ENCODE results near the gene SMIM20.
"Not testable (repeated sequence)": the region's sequence is repeated elsewhere in the genome, so short reads cannot be mapped to it uniquely, and the experiment has no call there.

The SMIM20 gene

DNA sequence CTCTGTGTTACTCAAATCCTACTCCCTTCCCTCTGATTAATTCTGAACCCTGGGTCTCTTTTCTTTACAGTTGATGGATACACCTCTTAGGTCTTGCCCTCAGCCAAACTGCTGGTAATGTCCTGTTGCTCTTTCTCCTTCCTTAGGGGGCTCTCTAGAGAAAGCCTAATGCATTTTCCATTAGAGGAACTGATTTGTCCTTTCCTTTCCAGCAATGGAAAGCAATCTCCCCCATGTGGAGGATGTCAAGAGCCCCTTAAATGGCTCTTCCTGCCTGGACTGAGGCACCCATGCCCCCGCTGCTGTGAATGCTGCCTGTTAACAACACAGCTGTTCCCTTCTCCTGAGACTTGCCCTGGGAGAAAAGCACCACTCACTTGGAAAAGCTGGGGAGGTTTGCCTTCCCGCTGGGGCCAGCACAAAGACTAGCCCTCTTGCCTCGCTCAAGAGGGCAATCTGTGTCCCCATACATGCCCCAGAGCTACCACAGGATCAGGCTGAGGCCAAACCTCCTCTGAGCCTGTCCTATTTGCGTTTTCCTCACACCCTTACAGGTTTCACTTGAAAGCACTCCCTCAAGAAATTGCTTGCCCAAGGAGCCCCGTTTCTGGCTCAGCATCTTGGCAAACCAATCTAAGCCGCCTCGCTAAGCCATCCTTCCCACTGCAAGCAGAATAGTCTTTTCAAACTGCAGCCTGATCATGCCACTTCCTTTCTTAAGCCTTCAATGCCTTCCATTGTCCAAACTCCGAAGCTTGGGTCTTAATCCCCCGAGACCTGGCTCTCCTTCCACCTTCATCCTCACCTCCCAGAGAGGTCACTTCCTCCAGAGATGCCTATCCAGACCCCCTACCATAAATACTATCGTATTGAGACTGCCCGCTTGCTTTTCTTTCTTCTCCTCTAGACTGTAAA, 23.2 kb upstream of the SMIM20 start:
- DNase-seq (ENCODE audit: low read depth in 2 of 2, low spot score in 1 of 2), result no peak

DNA sequence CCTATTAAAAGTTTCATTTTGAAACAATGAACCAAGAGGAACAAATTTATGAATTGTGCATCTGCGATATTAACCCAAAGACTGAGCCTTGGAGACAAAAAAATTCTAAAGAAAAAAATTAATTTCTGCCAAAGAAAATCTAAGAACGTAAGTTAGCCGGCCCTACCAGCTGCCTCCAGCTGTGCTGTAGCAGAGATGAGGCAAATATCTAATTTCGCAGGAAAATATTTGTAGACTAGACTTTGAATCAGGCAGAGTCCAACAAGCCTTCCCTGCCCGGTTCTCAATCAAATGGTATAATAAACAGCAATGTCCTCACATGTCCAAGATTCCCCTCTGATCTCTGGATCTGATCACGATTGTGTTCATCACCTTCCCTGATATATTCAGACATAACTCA, 21.2 kb upstream of the SMIM20 start:
- no peak for DNase-seq (ENCODE audit: low read depth in 2 of 2, low spot score in 1 of 2)

GRCh38 chr4:25896776-25897539, 17.1 kb upstream of the SMIM20 start:
- no peak for DNase-seq (ENCODE audit: low read depth in 2 of 2, low spot score in 1 of 2)

GRCh38 chr4:25900310-25900709, 13.7 kb upstream of the SMIM20 start:
- no peak for DNase-seq (ENCODE audit: low read depth in 2 of 2, low spot score in 1 of 2)

DNA sequence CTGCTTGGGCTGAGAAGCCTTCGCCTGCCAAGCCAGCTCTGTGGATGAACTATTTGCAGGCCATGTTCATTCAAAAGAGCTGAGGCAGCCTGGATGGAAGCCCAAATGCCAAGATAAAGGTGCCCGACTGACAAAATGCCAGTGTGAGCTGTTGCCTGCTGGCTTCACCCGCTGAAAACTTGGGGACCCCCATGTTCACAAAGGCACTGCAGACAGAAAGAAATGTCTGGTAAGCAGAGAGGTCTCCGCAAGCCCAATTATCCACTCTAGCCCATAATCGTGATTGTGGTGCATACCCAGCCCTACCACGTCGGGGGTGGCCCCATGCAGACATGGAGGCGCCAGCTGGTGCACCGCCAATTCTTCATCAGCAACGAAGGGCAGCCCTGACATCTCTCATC, 13.0 kb upstream of the SMIM20 start:
- DNase-seq (ENCODE audit: low read depth in 2 of 2, low spot score in 1 of 2), result no peak

GRCh38 chr4:25903900-25904747, 9.9 kb upstream of the SMIM20 start:
- DNase-seq (ENCODE audit: low read depth in 2 of 2, low spot score in 1 of 2), result no peak

DNA sequence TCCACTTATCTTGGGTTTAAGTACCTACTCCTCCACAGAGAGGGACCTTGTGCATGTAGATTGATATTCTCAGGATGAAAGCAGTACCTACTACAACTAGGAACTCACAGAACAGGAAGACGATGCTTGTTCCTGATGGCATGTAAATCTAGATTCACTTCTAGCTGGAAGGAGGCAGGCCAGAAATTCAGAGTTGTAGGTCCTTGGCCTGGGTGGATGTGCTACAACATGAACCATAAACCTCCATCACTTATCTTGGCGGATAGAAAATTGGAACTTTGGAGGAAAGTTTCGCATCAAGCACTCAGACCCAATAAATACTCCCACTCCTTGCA, 9.3 kb upstream of the SMIM20 start:
- no peak for DNase-seq (ENCODE audit: low read depth in 2 of 2, low spot score in 1 of 2)

DNA sequence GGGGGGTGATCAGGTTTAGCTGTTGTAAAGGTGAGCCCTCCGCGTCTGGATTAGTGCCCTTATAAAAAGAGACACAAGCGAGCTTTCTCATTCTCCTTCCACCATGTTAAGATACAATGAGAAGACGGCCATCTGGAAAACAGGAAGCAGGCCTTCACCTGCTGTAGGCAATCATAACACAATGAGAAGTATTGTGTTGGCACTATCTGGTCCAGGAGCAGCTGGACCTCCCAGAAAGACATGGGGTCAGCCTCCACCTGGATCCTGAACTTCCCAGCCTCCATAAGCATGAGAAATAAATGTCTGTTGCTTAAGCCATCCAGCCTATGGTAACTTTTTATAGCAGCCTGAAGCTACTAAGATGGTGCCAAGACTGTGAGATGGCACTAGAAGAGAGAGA, 8.6 kb upstream of the SMIM20 start:
- DNase-seq (ENCODE audit: low read depth in 2 of 2, low spot score in 1 of 2), result no peak

GRCh38 chr4:25906113-25906512, 7.9 kb upstream of the SMIM20 start:
- DNase-seq (ENCODE audit: low read depth in 2 of 2, low spot score in 1 of 2), result not testable (repeated sequence)

- DNase-seq (ENCODE audit: low read depth in 2 of 2, low spot score in 1 of 2), result no peak
Measured at GRCh38 chr4:25908491-25908901, 5.5 kb upstream of the SMIM20 start.

GRCh38 chr4:25911356-25911755, 2.7 kb upstream of the SMIM20 start:
- no peak for DNase-seq (ENCODE audit: low read depth in 2 of 2, low spot score in 1 of 2)

DNA sequence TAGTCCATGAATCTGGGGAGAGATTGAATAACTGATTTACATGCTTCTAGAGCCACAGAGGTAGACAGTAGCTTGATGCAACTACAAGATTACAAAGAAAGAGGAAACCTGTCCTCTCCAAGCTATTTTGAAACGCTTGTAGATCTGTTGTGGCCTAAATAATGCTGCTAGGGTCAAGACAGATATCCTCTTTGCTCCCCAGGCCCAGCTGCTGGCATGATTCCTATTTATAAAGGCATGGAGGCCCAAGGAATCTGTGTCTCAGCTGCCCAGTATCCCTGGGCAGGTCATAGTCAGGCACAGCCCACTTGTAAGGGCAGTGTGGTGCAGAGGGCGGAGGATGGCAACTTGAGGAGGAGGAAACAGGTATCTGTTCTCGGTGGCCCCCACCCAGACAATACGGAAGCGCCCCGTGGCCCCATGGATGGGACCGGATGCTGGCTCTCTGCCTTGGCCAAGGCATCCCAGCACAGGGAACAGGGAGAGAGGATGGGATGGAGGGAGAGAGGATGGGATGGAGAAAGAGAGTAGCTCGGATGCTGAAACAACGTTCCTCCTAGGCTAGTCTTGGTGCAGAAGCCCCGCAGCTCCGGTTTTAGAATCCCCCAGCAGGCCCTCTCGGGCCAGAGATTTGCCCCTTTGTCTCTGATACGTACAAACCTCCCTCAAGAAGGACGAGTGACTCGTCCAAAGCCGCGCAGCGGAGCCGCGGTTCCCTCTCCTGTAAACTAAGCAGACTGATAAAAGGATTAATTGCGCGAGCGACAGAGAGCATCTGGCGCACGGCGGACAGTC, 767 bp upstream of the SMIM20 start:
- peak in 1 of 2 donors; percentile 3 for DNase-seq (ENCODE audit: low read depth in 2 of 2, low spot score in 1 of 2)

DNA sequence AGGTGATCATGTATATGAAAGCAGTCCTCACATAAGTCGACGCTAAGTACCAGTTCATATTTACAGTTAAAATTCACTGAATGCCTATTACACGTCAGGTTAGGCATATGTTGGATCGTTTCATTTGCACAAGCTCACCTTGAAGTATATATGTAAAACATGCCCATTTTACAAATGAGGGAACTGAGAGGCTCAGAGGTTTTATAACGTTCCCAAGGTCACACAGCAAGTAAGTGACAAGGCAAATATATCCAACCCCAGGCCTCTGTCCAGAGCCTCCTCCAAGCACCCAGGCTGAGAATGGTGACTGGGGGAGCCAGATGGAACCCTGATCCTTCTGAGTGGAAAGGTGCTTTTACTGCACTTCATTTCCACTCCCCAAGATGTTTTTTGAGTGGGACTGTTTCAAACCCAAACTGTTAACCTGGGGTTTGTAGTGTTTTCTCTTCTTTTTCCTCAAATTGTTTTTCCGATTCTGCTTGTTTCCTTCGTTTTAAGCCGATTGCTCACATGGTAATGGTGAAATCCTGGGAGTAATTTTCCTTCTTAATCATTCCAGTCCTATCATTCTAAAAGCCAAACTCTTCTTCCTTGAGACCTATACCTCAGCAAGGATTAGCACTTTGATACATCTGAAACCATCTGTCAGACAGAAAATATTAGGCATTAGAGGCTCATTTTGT, 791 bp downstream of the SMIM20 start:
- no peak for DNase-seq (ENCODE audit: low read depth in 2 of 2, low spot score in 1 of 2)

DNA sequence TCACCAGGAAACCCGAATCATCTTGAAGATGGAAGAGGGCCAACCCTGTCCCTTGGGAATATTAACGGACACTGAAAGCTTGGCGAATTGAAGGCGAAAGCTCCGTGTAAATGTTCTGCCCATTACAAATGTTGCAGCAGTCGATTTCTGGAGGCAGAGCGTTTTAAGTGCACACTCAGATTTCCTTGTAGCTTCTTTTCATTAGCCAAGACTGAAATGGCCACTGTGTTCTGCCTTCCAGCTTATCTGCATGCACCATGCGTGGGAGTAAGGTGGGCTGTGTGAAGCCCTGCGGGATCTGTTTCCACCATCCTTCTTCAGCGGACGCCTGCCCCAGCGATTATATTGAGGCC, 1.3 kb downstream of the SMIM20 start:
- no peak for DNase-seq (ENCODE audit: low read depth in 2 of 2, low spot score in 1 of 2)

- no peak for DNase-seq (ENCODE audit: low read depth in 2 of 2, low spot score in 1 of 2)
Measured at GRCh38 chr4:25916870-25917269, 2.9 kb downstream of the SMIM20 start.

DNA sequence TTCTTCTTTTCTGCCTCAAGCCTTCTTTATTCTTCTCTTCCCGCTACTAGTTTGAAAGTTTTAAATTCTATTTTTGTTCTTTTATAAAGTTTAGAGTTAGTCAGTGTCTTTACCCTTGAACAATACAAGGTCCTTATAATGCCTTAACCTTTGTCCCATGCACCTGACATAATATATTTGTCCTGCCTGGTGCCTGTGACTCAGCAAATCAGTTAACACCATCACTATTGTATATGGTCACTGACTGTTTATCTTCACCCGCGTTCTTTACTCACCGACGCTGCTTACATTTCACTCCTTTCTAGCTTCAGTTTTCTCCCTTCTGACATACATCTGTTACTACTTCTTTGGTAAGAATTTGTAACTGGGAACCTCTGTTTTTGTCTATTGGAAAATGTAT, 5.7 kb downstream of the SMIM20 start:
- DNase-seq (ENCODE audit: low read depth in 2 of 2, low spot score in 1 of 2), result no peak

- no peak for DNase-seq (ENCODE audit: low read depth in 2 of 2, low spot score in 1 of 2)
Measured at GRCh38 chr4:25921922-25922321, 7.9 kb downstream of the SMIM20 start.

GRCh38 chr4:25922812-25923369, 8.9 kb downstream of the SMIM20 start:
- DNase-seq (ENCODE audit: low read depth in 2 of 2, low spot score in 1 of 2), result no peak

- DNase-seq (ENCODE audit: low read depth in 2 of 2, low spot score in 1 of 2), result no peak
Measured at GRCh38 chr4:25923745-25924144, 9.7 kb downstream of the SMIM20 start.

Measured in stimulated activated CD8-positive, alpha-beta memory T cell treated with anti-CD3 and anti-CD28 coated beads, Interleukin-4, amount 100 ng/mL, for 4 hours (primary cell).